Measurements from ENCODE around the gene ARV1.

The ARV1 gene

GRCh38 chr1:230950404-230950803, 28.5 kb upstream of the ARV1 start:
- Histone ChIP-seq H3K9ac (ENCODE audit: low read depth, low read length) (no peak overlapping the region), H3K4me1 (ENCODE audit: control insufficient read depth, insufficient read depth, low read length) (no peaks in the 10 kb centered on the region), H3K4me3 (ENCODE audit: low read length) (no peak overlapping the region), H3K9me3 (replicated peaks; ENCODE audit: low read length) (no peaks in the 10 kb centered on the region), H3K4me2 (ENCODE audit: low read length) (no peak overlapping the region), H3K27me3 (ENCODE audit: control insufficient read depth, insufficient read depth, low read length) (no peaks in the 10 kb centered on the region), H3K36me3 (ENCODE audit: insufficient read depth, low read length) (peaks cover 5% of the 10 kb centered on the region)

GRCh38 chr1:230957580-230957989, 21.3 kb upstream of the ARV1 start:
- H3K36me3 ChIP-seq (ENCODE audit: insufficient read depth, low read length) = peaks cover 5% of the 10 kb centered on the region
- no peak overlapping the region for H3K9ac ChIP-seq (ENCODE audit: low read depth, low read length)
- H3K4me1 ChIP-seq (ENCODE audit: control insufficient read depth, insufficient read depth, low read length) = no peaks in the 10 kb centered on the region
- H3K4me3 ChIP-seq (ENCODE audit: low read length) = no peak overlapping the region
- H3K9me3 ChIP-seq (replicated peaks; ENCODE audit: low read length) = no peaks in the 10 kb centered on the region
- H3K4me2 ChIP-seq (ENCODE audit: low read length) = no peak overlapping the region
- H3K27me3 ChIP-seq (ENCODE audit: control insufficient read depth, insufficient read depth, low read length) = no peaks in the 10 kb centered on the region

DNA sequence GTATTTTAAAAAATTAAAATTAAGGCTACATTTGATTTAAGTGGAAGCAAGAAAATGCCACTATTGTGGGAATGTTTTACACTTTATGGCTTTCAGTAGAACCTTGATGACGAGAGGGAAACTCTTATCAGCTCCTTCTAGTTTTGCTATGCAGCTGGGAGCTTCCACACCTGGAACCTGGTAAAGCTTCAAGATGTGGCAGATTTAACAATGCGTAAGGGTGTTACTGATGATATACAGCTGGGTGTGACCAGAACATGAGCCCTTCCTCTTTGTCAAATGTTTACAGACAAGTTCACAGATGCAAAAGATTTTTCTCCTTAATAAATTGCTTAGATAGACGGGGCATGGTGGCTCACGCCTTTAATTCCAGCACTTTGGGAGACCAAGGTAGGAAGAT, 20.5 kb upstream of the ARV1 start:
- Histone ChIP-seq H3K4me2 (ENCODE audit: low read length) (no peak overlapping the region), H3K9me3 (replicated peaks; ENCODE audit: low read length) (no peaks in the 10 kb centered on the region), H3K9ac (ENCODE audit: low read depth, low read length) (no peak overlapping the region), H3K4me3 (ENCODE audit: low read length) (no peak overlapping the region), H3K4me1 (ENCODE audit: control insufficient read depth, insufficient read depth, low read length) (no peaks in the 10 kb centered on the region), H3K27me3 (ENCODE audit: control insufficient read depth, insufficient read depth, low read length) (no peaks in the 10 kb centered on the region), H3K36me3 (ENCODE audit: insufficient read depth, low read length) (peaks cover 5% of the 10 kb centered on the region)

DNA sequence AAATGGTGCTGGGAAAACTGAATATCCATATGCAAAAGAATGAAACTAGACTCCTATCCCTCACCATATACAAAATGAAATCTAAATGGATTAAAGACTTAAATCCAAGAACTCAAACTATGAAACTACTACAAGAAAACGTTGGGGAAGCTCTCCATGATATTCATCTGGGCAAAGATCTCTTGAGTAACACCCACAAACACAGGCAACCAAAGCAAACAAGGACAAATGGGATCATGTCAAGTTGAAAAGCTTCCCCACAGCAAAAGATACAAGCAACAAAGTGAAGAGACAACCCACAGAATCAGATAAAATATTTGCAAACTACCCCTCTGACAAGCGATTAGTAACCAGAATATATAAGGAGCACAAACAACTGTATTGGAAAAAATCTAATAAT, 14.0 kb upstream of the ARV1 start:
- Histone ChIP-seq H3K27me3 (ENCODE audit: control insufficient read depth, insufficient read depth, low read length) (no peaks in the 10 kb centered on the region), H3K4me2 (ENCODE audit: low read length) (no peak overlapping the region), H3K4me3 (ENCODE audit: low read length) (no peak overlapping the region), H3K4me1 (ENCODE audit: control insufficient read depth, insufficient read depth, low read length) (no peaks in the 10 kb centered on the region), H3K9ac (ENCODE audit: low read depth, low read length) (no peak overlapping the region), H3K36me3 (ENCODE audit: insufficient read depth, low read length) (no peaks in the 10 kb centered on the region), H3K9me3 (replicated peaks; ENCODE audit: low read length) (no peaks in the 10 kb centered on the region)

DNA sequence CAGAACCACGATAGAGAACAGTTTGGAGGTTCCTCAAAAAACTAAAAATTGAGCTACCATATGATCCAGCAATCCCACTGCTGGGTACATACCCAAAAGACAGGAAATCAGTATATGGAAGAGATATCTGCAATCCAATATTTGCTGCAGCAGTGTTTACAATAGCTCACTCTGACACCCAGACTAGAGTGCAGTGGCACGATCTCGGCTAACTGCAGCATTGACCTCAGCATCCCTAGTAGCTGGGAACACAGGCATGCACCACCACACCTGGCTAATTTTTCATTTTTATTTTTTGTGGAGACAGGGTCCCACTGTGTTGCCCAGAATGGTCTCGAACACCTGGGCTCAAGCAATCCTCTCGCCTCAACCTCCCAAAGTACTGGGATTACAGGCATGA, 13.4 kb upstream of the ARV1 start:
- H3K27me3 ChIP-seq (ENCODE audit: control insufficient read depth, insufficient read depth, low read length) = no peaks in the 10 kb centered on the region
- H3K9me3 ChIP-seq (replicated peaks; ENCODE audit: low read length) = no peaks in the 10 kb centered on the region
- H3K36me3 ChIP-seq (ENCODE audit: insufficient read depth, low read length) = no peaks in the 10 kb centered on the region
- H3K9ac ChIP-seq (ENCODE audit: low read depth, low read length) = no peak overlapping the region
- H3K4me1 ChIP-seq (ENCODE audit: control insufficient read depth, insufficient read depth, low read length) = no peaks in the 10 kb centered on the region
- no peak overlapping the region for H3K4me3 ChIP-seq (ENCODE audit: low read length)
- H3K4me2 ChIP-seq (ENCODE audit: low read length) = no peak overlapping the region

- no peaks in the 10 kb centered on the region for H3K9me3 ChIP-seq (replicated peaks; ENCODE audit: low read length)
- no peaks in the 10 kb centered on the region for H3K27me3 ChIP-seq (ENCODE audit: control insufficient read depth, insufficient read depth, low read length)
- no peaks in the 10 kb centered on the region for H3K36me3 ChIP-seq (ENCODE audit: insufficient read depth, low read length)
- no peak overlapping the region for H3K4me2 ChIP-seq (ENCODE audit: low read length)
- no peaks in the 10 kb centered on the region for H3K4me1 ChIP-seq (ENCODE audit: control insufficient read depth, insufficient read depth, low read length)
- no peak overlapping the region for H3K9ac ChIP-seq (ENCODE audit: low read depth, low read length)
- no peak overlapping the region for H3K4me3 ChIP-seq (ENCODE audit: low read length)
Observed at GRCh38 chr1:230966358-230966873, 12.5 kb upstream of the ARV1 start.

DNA sequence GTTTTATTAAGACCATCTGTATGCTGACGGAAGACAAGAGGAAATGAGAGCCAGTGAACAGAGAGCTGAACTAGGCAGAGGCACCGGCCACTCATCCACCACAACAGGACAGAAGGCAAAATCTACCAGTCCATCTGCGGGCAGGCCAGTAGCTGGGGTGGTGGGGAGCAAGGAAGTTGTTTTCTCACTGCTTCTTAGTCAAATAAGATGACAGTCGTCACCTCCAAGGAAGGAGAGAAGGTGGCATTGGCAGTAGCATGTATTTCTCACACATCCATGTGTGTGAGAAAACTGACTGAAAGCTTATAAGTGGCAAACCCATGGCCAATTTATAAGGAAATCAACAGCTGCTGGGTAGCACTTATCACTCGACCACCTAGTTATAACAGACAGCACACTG, 8.5 kb upstream of the ARV1 start:
- Histone ChIP-seq H3K9me3 (replicated peaks; ENCODE audit: low read length) (no peaks in the 10 kb centered on the region), H3K4me1 (ENCODE audit: control insufficient read depth, insufficient read depth, low read length) (no peaks in the 10 kb centered on the region), H3K9ac (ENCODE audit: low read depth, low read length) (no peak overlapping the region), H3K4me2 (ENCODE audit: low read length) (no peak overlapping the region), H3K4me3 (ENCODE audit: low read length) (no peak overlapping the region), H3K27me3 (ENCODE audit: control insufficient read depth, insufficient read depth, low read length) (no peaks in the 10 kb centered on the region), H3K36me3 (ENCODE audit: insufficient read depth, low read length) (no peaks in the 10 kb centered on the region)

DNA sequence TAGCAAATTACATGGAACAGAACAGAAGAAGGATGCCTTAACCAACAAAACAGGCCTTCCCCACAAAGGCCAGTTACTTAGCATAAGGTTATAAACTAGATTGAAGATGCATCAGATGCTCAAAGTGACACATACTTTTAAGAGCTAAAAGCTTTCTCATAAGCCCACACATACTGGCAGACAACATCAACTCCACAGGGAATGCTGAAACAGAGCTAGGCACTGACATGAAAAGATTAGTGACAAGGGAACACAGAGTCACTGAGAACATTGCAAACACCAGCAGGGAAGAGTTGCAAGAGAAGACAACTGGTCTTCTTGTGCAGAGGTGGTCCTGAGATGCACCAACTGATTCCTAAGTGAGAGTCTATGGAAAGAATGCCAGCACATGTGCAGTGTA, 7.1 kb upstream of the ARV1 start:
- Histone ChIP-seq H3K27me3 (ENCODE audit: control insufficient read depth, insufficient read depth, low read length) (no peaks in the 10 kb centered on the region), H3K4me2 (ENCODE audit: low read length) (no peak overlapping the region), H3K9me3 (replicated peaks; ENCODE audit: low read length) (no peaks in the 10 kb centered on the region), H3K4me3 (ENCODE audit: low read length) (no peak overlapping the region), H3K36me3 (ENCODE audit: insufficient read depth, low read length) (no peaks in the 10 kb centered on the region), H3K9ac (ENCODE audit: low read depth, low read length) (no peak overlapping the region), H3K4me1 (ENCODE audit: control insufficient read depth, insufficient read depth, low read length) (no peaks in the 10 kb centered on the region)

DNA sequence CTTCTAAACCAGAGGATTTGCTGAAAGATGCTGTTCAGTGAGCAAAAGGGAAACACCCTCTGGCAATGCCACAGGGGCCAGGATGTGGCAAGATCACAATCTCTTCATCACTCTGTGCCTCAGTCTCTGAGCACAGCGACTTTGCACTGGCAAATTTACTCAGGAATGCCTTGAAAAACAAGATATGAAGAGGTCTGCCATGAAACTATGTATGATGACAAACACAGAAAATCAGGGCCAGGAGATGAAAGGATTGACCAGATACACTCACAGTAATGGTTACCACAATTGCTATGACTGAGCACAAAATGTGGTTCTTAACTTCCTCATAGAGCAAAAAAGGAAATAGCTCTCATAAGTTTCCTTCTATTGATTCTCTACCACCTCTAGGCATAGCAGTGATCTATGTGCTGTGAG, 6.0 kb upstream of the ARV1 start:
- no peak overlapping the region for H3K4me3 ChIP-seq (ENCODE audit: low read length)
- no peaks in the 10 kb centered on the region for H3K27me3 ChIP-seq (ENCODE audit: control insufficient read depth, insufficient read depth, low read length)
- H3K4me1 ChIP-seq (ENCODE audit: control insufficient read depth, insufficient read depth, low read length) = peaks cover 6% of the 10 kb centered on the region
- no peaks in the 10 kb centered on the region for H3K36me3 ChIP-seq (ENCODE audit: insufficient read depth, low read length)
- no peak overlapping the region for H3K9ac ChIP-seq (ENCODE audit: low read depth, low read length)
- no peak overlapping the region for H3K4me2 ChIP-seq (ENCODE audit: low read length)
- H3K9me3 ChIP-seq (replicated peaks; ENCODE audit: low read length) = no peaks in the 10 kb centered on the region

DNA sequence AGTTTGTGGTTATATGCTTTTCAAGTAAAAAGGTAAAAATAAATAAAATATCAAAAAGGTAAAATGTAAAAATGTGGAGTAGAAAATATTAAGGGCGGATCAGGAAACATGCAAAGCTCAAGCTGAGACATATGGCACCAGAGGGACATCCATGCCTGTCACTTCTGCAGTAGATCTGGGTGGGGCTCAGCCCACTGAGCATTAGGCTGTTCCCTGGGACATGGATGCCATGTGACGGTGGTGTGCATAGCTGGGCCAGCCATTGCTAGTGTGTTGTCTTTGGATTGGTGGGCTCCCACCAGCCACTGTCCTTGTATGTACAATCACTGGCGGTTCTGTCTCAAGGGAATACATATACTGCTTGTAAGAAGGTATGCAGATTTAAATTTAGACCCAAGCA, 3.3 kb upstream of the ARV1 start:
- Histone ChIP-seq H3K4me1 (ENCODE audit: control insufficient read depth, insufficient read depth, low read length) (peaks cover 15% of the 10 kb centered on the region), H3K9me3 (replicated peaks; ENCODE audit: low read length) (no peaks in the 10 kb centered on the region)

DNA sequence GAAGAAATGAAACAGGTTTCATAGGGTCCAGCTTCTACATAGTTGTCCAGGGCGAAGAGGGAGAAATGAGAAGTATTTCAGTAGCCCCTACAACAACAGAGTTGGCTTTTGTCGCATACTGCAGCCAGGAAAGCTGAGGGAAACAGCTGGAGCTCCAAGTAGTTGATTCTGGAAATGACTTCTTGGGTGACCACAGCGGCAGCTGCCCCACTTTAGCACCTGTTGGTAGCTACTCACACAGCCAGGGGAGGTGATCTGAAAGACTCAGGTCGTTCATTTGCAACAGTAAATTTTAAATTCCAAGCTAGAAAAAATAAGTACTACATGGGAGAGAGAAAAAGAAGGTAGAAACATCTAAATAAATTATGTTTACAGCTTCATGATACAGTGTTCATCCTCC, 2.5 kb upstream of the ARV1 start:
- H3K9ac ChIP-seq (ENCODE audit: low read depth, low read length) = no peak overlapping the region
- H3K4me1 ChIP-seq (ENCODE audit: control insufficient read depth, insufficient read depth, low read length) = peaks cover 15% of the 10 kb centered on the region
- H3K27me3 ChIP-seq (ENCODE audit: control insufficient read depth, insufficient read depth, low read length) = no peaks in the 10 kb centered on the region
- H3K9me3 ChIP-seq (replicated peaks; ENCODE audit: low read length) = no peaks in the 10 kb centered on the region
- no peak overlapping the region for H3K4me3 ChIP-seq (ENCODE audit: low read length)
- H3K36me3 ChIP-seq (ENCODE audit: insufficient read depth, low read length) = peaks cover 4% of the 10 kb centered on the region
- no peak overlapping the region for H3K4me2 ChIP-seq (ENCODE audit: low read length)

More for the DNA sequence above, 3.3 kb upstream of the ARV1 start:
- Histone ChIP-seq H3K4me3 (ENCODE audit: low read length) (no peak overlapping the region), H3K27me3 (ENCODE audit: control insufficient read depth, insufficient read depth, low read length) (no peaks in the 10 kb centered on the region), H3K9ac (ENCODE audit: low read depth, low read length) (no peak overlapping the region), H3K36me3 (ENCODE audit: insufficient read depth, low read length) (no peaks in the 10 kb centered on the region), H3K4me2 (ENCODE audit: low read length) (no peak overlapping the region)

GRCh38 chr1:230976825-230977747, 1.8 kb upstream of the ARV1 start:
- Histone ChIP-seq H3K4me1 (ENCODE audit: control insufficient read depth, insufficient read depth, low read length) (peaks cover 15% of the 10 kb centered on the region), H3K4me3 (ENCODE audit: low read length) (peak overlapping the region; percentile 78), H3K4me2 (ENCODE audit: low read length) (peak overlapping the region; percentile 86), H3K9ac (ENCODE audit: low read depth, low read length) (peak overlapping the region; percentile 45), H3K36me3 (ENCODE audit: insufficient read depth, low read length) (peaks cover 7% of the 10 kb centered on the region), H3K27me3 (ENCODE audit: control insufficient read depth, insufficient read depth, low read length) (no peaks in the 10 kb centered on the region), H3K9me3 (replicated peaks; ENCODE audit: low read length) (no peaks in the 10 kb centered on the region)
